Activated naive CD4-positive, alpha-beta T cell treated with anti-CD3 and anti-CD28 coated beads, Interleukin-2, amount 50 U/mL, for 72 hours (primary cell): ENCODE data around the gene AHNAK2. TPM values are rescaled to one million over a fixed set of nuclear protein-coding genes. Genes with fewer than 3 reads are reported as not detected.
A peak's percentile ranks its signal among the peaks of the same experiment; 100 is the strongest.

ENCODE experiments used
- ATAC-seq, 2 donors: fragments of 150-1000 bp; cut with Tn5 transposase; 2 replicates each; pipeline ENCODE4 v1.10.0; 2021; ENCODE audit warnings: mild to moderate bottlenecking in 2 of 2, moderate library complexity in 2 of 2
- DNase-seq, 2 donors: peaks; one replicate each; pipeline ENCODE4 v3.0.0; 2021 to 2022; ENCODE audit warnings: low spot score in 2 of 2
- H3K27ac Mint-ChIP-seq, 2 donors: one replicate each; pipeline ENCODE4 v1.8.0; 2022; ENCODE audit warnings: mild to moderate bottlenecking in 2 of 2, mixed read lengths in 2 of 2
- H3K36me3 Mint-ChIP-seq, 2 donors: one replicate each; pipeline ENCODE4 v1.8.0; 2022; ENCODE audit warnings: mixed read lengths in 2 of 2
- H3K9me3 Mint-ChIP-seq, 2 donors: one replicate each; pipeline ENCODE4 v1.8.0; 2022; ENCODE audit warnings: mixed read lengths in 2 of 2
- total RNA-seq, 2 donors: library from RNA; stranded (reverse); gene quantifications; one replicate each; pipeline ENCODE4 v1.2.3, GENCODE V29; 2022

The AHNAK2 gene
- total RNA-seq, 2 donors from 2014 or later = 0.02 to 0.10 TPM

- DNase-seq (no peak), ATAC-seq (no peak)
- Mint-ChIP-seq H3K27ac (no peak overlapping the region), H3K36me3 (no peaks in the 10 kb centered on the region), H3K9me3 (peaks cover 0 to 3% of the 10 kb centered on the region in 2 donors)
Observed at GRCh38 chr14:104996032-104996431, 17.9 kb upstream of the AHNAK2 start.

GRCh38 chr14:104994978-104995377, 16.8 kb upstream of the AHNAK2 start:
- peak overlapping the region in 1 of 2 donors; percentile 60 for H3K27ac Mint-ChIP-seq
- H3K9me3 Mint-ChIP-seq = peaks cover 0 to 3% of the 10 kb centered on the region in 2 donors
- DNase-seq (no peak), ATAC-seq (no peak)
- H3K36me3 Mint-ChIP-seq = no peaks in the 10 kb centered on the region

GRCh38 chr14:104993808-104994591, 15.8 kb upstream of the AHNAK2 start:
- H3K36me3 Mint-ChIP-seq = no peaks in the 10 kb centered on the region
- peaks cover 0 to 3% of the 10 kb centered on the region in 2 donors for H3K9me3 Mint-ChIP-seq
- peak overlapping the region in 1 of 2 donors; percentile 45 for H3K27ac Mint-ChIP-seq
- no peak for DNase-seq
- no peak for ATAC-seq

- no peak for DNase-seq
- Mint-ChIP-seq H3K27ac (peak overlapping the region in 1 of 2 donors; percentile 45), H3K36me3 (no peaks in the 10 kb centered on the region), H3K9me3 (peaks cover 0 to 3% of the 10 kb centered on the region in 2 donors)
- ATAC-seq = no peak
Observed at GRCh38 chr14:104993306-104993705, 15.1 kb upstream of the AHNAK2 start.

GRCh38 chr14:104992501-104992900, 14.3 kb upstream of the AHNAK2 start:
- ATAC-seq (no peak), DNase-seq (no peak)
- Mint-ChIP-seq H3K36me3 (no peaks in the 10 kb centered on the region), H3K9me3 (peaks cover 0 to 3% of the 10 kb centered on the region in 2 donors), H3K27ac (peak overlapping the region in 1 of 2 donors; percentile 33)

DNA sequence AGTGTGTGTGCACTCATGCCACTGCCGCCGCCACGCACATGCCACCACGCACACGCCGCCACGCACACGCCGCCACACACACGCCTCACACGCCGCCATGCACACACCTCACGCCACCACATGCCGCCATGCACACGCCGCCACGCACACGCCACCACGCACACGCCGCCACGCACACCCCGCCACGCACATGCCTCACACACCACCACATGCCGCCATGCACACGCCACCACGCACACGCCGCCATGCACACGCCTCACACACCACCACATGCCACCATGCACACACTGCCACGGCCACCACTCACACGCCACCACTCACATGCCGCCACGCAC, 13.7 kb upstream of the AHNAK2 start:
- ATAC-seq (no peak), DNase-seq (no peak)
- peaks cover 0 to 3% of the 10 kb centered on the region in 2 donors for H3K9me3 Mint-ChIP-seq
- H3K27ac Mint-ChIP-seq = no peak overlapping the region
- no peaks in the 10 kb centered on the region for H3K36me3 Mint-ChIP-seq

DNA sequence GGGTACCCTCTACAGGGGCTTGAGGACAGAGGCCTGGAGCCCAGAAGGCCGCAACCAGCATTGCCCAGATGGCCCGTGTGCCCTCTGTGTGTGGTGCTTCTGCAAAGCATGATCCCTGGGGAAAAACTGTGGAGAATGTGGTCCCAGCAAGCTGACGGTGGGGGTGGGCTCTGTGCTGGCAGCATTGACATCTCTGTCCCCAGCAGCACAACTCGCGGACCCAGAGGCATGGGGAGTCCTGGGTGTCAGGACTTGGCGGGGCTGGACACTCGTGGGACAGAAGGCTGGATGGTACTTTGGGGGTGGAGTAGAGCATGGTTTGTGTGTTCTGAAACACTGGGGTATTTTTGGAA, 11.8 kb upstream of the AHNAK2 start:
- Mint-ChIP-seq H3K9me3 (peaks cover 0 to 3% of the 10 kb centered on the region in 2 donors), H3K36me3 (no peaks in the 10 kb centered on the region), H3K27ac (no peak overlapping the region)
- no peak for ATAC-seq
- DNase-seq = no peak

- peaks cover 0 to 3% of the 10 kb centered on the region in 2 donors for H3K9me3 Mint-ChIP-seq
- no peak for ATAC-seq
- no peak overlapping the region for H3K27ac Mint-ChIP-seq
- no peaks in the 10 kb centered on the region for H3K36me3 Mint-ChIP-seq
- no peak for DNase-seq
Observed at GRCh38 chr14:104989236-104989950, 11.2 kb upstream of the AHNAK2 start.

DNA sequence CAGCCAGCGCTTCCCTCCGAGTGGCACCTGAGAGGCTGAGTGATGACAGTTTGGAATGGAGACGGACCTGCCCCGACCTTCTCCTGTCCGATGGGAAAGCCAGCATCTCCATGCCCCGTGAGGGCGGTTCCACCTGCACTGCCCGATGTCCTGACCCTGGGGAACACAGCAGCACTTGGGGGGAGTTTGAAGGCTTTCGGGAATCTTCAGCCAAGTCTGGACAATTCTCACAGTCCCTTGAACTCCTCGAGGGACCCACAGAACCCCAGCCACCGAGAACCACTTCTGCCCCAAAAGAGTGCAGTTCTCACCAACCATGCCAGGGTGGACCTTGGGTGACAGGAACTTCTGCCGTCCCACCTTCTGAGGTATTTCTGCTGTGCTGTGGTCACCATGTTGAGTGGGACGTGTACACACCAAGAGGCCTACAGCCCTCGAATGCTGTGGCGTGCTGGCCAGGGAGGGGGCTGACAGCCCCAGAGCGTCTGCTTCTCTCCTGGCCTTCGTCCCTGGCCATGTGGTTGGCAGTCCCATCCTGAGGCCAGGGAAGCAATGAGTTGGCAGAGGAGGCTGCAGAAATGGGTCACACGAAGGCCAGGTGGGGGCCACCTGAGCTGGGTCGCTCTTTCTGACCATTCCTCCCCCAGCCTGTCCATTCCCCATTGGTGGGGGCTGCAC, 8.5 kb upstream of the AHNAK2 start:
- Mint-ChIP-seq H3K36me3 (no peaks in the 10 kb centered on the region), H3K27ac (peak overlapping the region in 1 of 2 donors; percentile 52), H3K9me3 (no peaks in the 10 kb centered on the region)
- ATAC-seq (no peak), DNase-seq (no peak)

GRCh38 chr14:104985675-104986486, 7.7 kb upstream of the AHNAK2 start, which contains the start of gene CLBA1:
Gene CLBA1 (plus strand): TSS chr14:104985788. CDS start chr14:104986432, 644 bp downstream.
- no peaks in the 10 kb centered on the region for H3K36me3 Mint-ChIP-seq
- peak; percentile 88 to 91 for DNase-seq
- ATAC-seq = peak; percentile 97 to 98
- H3K9me3 Mint-ChIP-seq = no peaks in the 10 kb centered on the region
- peak within 1 kb of the TSS; percentile 81 to 86 for H3K27ac Mint-ChIP-seq

- no peak for DNase-seq
- no peaks in the 10 kb centered on the region for H3K36me3 Mint-ChIP-seq
- H3K9me3 Mint-ChIP-seq = no peaks in the 10 kb centered on the region
- ATAC-seq = no peak
- peak overlapping the region in 1 of 2 donors; percentile 86 for H3K27ac Mint-ChIP-seq
Observed at GRCh38 chr14:104984056-104984894, 6.1 kb upstream of the AHNAK2 start.

DNA sequence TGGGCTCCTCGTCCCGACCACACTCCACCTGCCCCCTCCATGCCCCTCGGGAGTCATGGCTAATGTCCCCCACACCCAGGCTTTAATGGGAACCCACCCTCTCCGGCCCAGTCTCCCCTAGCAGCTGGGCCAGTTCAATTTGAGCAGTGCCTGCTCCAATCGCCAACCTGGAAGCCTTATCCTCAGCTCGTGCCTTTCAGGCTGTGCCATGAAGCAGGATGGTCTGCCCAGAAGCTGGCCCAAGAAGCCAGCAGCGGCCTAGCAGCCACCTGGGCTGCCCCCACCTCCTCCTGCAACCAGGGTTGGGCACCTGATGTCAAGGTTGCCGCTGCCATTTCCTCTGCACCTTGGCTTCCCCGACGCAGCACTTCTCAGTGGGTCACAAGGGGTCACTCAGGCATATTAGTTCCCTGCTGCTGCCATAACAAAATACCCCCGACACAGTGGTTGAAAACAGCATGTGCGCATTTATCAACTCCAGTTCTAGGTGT, 5.1 kb upstream of the AHNAK2 start:
- no peaks in the 10 kb centered on the region for H3K36me3 Mint-ChIP-seq
- no peaks in the 10 kb centered on the region for H3K9me3 Mint-ChIP-seq
- ATAC-seq (no peak), DNase-seq (no peak)
- peak overlapping the region in 1 of 2 donors; percentile 86 for H3K27ac Mint-ChIP-seq

GRCh38 chr14:104982548-104983230, 4.5 kb upstream of the AHNAK2 start:
- DNase-seq (peak in 1 of 2 donors; percentile 37), ATAC-seq (no peak)
- no peak overlapping the region for H3K27ac Mint-ChIP-seq
- peaks cover 0 to under 1% of the 10 kb centered on the region in 2 donors for H3K36me3 Mint-ChIP-seq
- H3K9me3 Mint-ChIP-seq = no peaks in the 10 kb centered on the region

DNA sequence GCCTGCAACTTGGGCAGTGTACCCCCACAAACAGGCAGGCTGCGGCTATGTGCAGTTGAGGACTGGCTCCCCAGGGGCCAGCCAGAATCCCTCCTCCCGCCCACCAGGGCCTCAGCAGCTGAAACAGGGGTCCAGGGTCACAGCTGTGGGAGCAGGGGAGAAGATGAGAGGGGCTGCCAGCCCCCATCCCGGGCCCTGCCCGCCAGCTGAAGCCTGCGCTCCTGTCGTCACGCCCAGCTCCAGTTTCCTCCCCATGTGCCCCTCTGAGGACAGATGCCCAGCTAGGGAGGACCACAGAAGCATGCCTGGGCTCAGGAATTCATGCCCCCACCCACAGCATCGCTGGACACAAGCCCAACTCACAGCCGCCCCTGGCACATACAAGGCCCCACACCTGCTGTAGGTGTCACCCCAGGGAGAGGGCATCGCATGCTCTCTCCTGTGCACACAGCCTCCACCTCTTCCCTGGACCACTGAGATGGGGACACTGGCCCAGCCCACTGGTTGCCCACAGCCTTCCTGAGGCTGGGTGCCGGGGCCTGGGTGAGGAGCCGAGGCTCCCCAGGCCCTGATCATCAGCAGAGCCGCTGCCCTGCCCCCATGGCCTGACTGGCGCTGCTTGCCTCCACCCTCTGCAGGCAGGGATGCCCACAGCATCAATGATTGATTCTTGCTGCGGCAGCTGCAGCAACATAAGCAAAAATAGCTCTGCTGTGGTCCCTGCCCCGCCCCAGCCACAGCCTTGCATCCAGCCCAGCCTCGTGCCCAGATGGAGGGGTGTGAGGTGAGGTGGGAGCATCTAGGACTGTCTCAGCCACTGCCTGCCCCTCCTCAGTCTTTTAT, 3.7 kb upstream of the AHNAK2 start:
- no peak overlapping the region for H3K27ac Mint-ChIP-seq
- H3K9me3 Mint-ChIP-seq = no peaks in the 10 kb centered on the region
- H3K36me3 Mint-ChIP-seq = peaks cover 0 to 6% of the 10 kb centered on the region in 2 donors
- DNase-seq = peak in 1 of 2 donors; percentile 50
- ATAC-seq = no peak
